Activated T-cell treated with anti-CD3 and anti-CD28 coated beads, Interleukin-2, amount 50 U/mL, for 1 hour (primary cell): ENCODE measurements around the gene DRC7.
"Not testable (repeated sequence)": the region's sequence is repeated elsewhere in the genome, so short reads cannot be mapped to it uniquely, and the experiment has no call there.

Experiments used
- DNase-seq: peaks from one replicate; pipeline ENCODE4 v3.0.0-alpha.2; 2020

Gene DRC7

DNA sequence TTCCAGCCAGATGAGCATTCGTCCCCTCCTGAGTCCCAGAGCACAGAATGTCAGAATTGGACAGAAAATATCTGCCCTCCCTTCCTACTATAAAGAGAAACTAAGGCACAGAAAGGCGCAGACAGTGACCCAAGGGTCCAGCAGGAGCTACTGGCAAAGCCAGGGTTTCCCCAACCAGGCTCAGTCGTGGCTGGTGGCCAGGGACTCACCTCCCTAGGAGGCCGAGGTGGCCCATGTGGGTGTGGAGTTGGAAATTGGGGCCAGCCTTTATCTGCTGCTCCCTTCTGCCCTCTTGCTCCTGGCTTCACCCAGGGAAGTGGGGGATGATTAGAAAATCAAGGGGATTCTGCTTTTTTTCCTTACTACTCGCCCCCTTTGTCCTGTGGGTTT lies 1.1 kb downstream of the DRC7 start:
- no peak for DNase-seq

- DNase-seq: no peak
Observed at GRCh38 chr16:57696240-57696639, 1.6 kb downstream of the DRC7 start.

- DNase-seq: no peak
Observed at GRCh38 chr16:57697896-57698537, 3.4 kb downstream of the DRC7 start.

DNA sequence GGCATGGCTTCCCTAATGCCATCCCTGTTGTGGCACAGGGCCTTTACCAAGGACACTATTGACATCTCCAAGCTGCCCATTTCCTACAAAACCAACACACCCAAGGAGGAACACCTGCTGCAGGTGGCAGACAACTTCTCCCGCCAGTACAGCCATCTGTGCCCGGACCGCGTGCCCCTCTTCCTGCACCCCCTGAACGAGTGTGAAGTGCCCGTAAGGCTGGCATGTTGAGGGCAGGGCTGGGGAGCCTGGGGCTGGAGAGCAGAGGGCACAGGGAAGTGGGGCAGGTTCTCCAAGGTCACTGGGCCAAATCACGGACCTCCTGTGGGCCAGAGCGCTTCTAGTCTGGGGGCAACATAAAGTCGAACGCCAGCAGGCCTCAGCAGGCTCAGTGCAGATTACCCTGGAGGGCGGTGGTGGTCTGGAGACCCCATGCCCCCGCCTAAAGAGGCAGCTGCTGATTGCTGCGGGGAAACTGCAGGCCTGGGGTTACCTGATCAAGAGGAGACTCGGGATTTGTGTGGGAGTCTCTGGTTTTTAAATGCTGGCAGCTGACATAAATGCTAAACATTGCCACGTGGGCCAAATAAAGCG lies 4.3 kb downstream of the DRC7 start:
- DNase-seq: no peak

DNA sequence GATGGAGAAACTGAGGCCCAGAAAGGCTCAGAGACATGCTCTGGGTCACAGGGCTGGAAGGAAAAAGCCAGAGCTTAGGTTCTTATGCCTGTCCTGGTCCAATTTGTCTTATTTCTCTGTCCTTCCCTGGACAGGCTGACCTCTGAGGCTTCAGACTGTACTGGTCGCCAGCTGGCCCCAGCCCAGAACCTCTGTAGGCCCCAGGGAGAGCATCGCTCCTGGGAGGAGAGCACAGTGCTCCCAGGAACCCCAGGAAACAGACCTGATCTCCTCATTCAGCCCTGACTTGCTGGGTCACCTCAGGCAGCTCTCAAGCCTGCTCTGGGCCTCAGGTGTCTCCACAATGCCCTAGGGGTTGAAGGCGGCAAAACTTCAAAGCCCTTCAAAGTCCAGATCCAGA lies 4.9 kb downstream of the DRC7 start:
- DNase-seq: no peak

- no peak for DNase-seq
Observed at GRCh38 chr16:57699899-57700298, 5.3 kb downstream of the DRC7 start.

- DNase-seq: no peak
Observed at GRCh38 chr16:57700781-57701551, 6.4 kb downstream of the DRC7 start.

GRCh38 chr16:57701759-57702371 lies 7.3 kb downstream of the DRC7 start:
- DNase-seq: no peak

GRCh38 chr16:57703416-57704010 lies 8.9 kb downstream of the DRC7 start:
- DNase-seq: no peak

DNA sequence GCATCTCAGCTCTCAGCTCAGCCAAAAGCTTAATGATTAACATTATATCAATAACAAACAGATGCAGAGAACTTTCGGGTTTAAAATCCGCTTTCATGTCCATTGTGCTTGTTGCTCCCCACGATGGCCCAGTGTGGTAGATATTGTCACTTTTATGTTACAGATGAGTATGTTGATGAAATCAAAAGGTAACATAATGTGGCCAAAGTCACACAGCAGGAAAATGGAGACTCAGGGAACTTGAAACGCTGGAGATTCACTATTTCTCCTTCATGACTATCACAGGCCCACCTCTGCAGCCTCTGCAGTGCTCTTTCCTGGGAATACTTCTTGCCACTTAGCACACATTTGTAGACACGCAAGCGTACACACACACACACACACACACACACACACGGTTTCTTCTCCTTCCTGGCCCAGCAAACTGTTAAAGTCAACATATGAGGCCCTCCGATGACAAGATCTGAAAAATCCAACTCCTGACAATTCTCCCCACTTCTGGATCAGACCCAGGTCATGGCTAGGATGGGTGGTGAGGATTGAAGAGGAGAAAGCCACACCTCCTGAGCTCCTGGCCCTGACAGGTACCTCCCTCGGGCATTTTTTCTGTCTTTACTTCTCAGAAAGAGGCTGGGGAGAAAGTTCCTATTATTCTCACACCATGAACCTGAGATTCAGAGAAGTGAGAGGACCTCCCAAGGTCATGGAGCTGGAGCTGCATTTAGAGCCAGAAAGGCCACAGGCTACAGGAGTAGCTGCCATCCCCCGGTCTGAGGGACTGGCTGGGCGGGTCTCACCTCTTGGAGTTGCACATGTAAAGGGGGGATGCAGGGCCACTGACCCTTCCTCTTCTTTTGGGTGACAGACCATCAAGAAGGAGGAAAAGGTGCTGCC lies 9.7 kb downstream of the DRC7 start:
- no peak for DNase-seq

DNA sequence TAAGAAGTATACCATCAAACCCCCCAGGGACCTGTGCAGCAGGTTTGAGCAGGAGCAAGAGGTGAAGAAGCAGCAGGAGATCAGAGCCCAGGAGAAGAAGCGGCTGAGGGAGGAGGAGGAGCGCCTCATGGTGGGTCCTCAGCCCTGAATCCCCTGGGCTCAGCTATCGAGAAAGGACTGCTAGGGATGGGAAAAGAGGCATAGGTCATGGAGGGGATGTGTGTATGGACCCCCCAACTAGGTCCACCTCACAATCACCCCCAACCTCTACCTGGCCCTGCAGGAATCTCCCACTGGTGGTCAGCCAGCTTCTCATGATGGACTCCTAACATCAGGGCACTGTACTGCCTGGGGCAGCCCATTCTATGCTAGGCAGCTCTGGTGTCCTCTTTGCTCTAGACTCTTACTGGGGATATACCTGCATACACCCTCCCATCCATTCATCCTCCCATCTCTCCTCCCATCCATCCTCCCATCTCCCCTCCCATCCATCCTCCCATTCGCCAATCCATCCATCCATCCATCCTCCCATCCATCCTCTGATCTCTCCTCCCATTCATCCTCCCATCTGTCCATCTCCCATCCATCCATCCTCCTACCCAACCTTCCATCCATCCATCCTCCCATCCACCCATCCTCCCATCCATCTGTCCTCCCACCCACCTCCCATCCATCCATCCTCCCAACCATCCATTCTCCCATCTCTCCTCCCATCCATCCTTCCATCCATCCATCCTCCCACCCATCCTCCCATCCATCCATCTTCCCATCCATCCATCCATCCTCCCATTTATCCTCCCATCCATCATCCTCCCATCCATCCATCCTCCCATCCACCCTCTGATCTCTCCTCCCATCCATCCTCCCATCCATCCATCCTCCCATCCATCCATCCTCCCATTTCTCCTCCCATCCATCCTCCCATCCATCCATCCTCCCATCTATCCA lies 10.6 kb downstream of the DRC7 start:
- no peak for DNase-seq

DNA sequence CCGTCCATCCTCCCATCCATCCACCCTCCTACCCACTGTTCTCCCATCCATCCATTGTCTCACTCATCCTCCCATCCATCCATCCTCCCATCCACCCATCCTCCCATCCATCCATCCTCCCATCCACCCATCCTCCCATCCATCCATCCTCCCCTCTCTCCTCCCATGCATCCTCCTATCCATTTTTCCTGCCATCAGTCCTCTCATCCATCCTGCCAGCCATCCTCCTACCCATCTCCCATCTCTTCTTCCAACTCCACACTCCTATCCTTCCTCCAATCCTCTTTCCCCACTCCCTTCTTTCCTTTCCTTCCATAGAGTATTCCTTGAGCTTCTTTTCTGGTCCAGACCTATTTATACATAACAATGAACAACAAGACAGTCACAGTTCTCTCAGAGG lies 12.1 kb downstream of the DRC7 start:
- DNase-seq: no peak

DNA sequence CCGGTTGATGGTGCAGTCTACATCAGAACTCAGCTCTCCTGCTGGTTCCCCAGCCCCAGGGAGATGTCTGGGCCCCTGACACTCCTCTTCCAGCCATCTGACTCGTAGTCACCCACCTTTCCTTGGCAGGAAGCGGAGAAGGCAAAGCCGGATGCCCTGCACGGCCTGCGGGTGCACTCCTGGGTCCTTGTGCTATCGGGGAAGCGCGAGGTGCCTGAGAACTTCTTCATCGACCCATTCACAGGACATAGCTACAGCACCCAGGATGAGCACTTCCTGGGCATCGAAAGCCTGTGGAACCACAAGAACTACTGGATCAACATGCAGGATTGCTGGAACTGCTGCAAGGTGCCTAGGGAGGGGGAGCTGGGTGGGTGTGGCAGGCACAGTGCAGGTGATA lies 12.7 kb downstream of the DRC7 start:
- DNase-seq: no peak

DNA sequence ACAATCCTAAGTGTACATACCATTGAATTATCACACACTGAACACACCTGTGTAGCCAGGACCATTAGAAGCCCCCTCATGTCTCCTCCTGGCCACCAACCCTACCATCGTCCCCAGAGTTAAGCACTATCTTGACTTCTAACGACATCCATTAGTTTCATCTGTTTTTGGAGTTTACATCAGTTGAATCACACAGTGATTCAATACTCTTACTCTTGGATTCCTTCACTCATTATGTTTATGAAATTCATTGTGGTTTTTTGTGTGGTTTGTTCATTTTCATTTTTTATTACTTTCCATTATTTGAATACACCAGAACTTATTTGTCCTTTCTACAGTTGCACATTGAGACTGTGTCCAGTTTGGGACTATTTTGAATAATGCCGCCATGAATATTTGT lies 13.6 kb downstream of the DRC7 start:
- no peak for DNase-seq

DNA sequence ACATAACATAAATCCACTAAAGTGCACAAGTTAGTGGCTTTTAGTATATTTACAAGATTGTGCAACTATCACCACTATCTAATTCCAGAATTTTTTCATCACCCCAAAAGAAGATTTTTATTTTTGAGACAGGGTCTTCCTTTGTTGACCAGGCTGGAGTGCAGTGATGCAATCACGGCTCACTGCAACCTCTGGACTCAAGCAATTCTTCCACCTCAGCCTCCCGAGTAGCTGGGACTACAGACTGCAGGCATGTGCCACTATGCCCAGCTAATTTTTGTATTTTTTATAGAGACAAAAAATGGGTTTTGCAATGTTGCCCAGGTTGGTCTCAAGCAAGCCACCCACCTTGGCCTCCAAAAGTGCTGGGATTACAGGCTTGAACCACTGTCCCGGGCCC lies 15.1 kb downstream of the DRC7 start:
- no peak for DNase-seq

- no peak for DNase-seq
Observed at GRCh38 chr16:57711346-57711745, 16.7 kb downstream of the DRC7 start.

DNA sequence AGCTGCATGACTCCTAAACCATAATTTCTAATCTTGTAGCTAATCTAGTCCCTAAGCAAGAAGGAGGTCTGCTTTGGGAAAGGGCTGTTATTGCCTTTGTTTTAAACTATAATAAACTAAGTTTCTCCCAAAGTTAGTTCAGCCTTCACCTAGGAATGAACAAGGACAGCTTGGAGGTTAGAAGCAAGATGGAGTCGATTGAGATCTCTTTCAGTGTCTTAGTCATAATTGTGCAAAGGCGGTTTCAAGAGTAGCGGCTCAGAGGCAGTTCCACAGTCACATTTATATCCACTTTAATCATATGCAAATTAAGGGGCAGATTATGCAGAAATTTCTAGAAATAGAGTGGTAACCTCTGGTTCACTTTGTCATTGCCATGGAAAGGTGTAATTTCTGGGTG lies 17.4 kb downstream of the DRC7 start:
- DNase-seq: no peak

- DNase-seq: not testable (repeated sequence)
Observed at GRCh38 chr16:57712569-57712968, 18.0 kb downstream of the DRC7 start.

GRCh38 chr16:57713596-57713995 lies 19.0 kb downstream of the DRC7 start:
- no peak for DNase-seq

DNA sequence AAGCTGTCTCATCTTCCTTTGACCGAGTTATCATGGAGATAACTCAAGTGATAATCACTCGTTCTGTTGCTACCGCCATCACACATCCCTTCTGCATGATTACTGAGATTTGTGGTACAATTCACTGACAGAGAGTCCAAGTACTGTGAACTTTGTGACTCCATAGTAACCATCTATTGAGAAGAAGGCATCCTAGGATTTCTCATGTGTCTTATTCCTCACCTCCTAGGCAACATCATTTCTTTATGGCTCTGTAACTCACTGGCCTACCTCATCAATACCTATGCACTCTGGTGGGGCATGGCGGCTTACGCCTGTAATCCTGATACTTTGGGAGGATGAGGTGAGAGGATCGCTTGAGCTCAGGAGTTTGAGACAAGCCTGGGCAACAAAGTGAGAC lies 19.4 kb downstream of the DRC7 start:
- no peak for DNase-seq

GRCh38 chr16:57720142-57720575 lies 25.6 kb downstream of the DRC7 start:
- peak; percentile 41 for DNase-seq
